Ramos (cell line): ENCODE data around the gene FNBP1.
"Not testable (repeated sequence)": the region's sequence is repeated elsewhere in the genome, so short reads cannot be mapped to it uniquely, and the experiment has no call there.

ENCODE experiments used
- in situ Hi-C: fragments of 300-500 bp; cut with MboI; formaldehyde crosslinking; loops from one replicate; pipeline ENCODE4 v1.14.3; 2022; ENCODE audit warnings: low sequenced_read_pairs; ENCODE audit not compliant: unreplicated experiment

The FNBP1 gene

DNA sequence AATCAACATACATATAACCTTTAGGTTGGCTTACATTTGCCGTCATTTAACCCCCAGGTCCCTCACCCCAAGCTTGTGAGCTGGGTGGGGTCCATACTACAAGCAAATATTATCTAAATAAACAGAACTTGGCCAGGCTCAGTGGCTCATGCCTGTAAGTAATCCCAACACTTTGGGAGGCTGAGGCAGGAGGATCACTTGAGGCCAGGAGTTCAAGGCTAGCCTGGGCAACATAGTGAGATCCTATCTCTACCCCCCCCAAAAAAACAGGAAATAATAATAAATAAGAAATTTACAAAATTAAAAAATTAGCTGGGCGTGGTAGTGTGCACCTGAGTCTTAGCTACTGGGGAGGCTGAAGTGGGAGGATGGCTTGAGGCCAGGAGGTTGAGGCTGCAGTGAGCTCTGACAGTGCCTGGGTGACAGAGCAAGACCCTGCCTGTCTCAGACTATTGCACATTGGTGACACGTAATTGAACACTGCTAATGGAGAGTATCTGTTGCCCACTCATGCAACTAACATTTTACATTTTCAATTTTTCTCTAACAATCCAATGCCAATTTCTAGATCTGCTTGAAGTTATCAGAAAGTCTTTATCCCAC, 18.9 kb downstream of the FNBP1 start:
- in situ Hi-C loops: no loop called here

DNA sequence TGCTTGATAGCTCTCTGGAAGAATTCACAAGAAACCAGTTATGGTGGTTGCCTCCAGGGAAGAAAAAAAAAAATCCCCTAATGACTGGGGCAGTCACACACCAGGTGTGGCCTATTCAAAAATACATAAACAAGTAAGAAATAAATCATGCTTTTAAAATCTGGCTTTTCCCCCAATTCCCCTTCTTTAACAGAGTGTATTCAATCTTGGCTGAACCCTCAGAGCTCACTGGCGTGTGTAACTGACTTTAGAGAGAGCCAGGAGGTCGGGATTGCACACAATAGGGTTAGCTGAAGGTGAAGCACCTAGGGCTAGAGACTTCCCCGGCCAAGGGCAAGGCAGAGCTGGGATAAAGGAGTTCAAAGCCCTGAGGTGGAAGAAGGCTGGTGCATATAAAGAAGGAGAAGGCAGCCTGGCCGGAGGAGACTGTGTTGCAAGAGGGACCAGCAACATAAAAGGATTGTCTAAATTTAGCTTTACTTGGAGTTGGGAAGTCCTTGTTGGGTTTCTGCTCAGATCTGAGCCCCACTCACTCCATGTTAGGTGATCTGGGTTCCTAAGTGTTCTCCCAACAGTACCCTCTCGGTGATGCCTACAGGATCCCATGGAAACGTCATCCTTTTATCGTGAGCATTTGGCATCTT, 19.7 kb downstream of the FNBP1 start:
- in situ Hi-C loops: no loop called here

DNA sequence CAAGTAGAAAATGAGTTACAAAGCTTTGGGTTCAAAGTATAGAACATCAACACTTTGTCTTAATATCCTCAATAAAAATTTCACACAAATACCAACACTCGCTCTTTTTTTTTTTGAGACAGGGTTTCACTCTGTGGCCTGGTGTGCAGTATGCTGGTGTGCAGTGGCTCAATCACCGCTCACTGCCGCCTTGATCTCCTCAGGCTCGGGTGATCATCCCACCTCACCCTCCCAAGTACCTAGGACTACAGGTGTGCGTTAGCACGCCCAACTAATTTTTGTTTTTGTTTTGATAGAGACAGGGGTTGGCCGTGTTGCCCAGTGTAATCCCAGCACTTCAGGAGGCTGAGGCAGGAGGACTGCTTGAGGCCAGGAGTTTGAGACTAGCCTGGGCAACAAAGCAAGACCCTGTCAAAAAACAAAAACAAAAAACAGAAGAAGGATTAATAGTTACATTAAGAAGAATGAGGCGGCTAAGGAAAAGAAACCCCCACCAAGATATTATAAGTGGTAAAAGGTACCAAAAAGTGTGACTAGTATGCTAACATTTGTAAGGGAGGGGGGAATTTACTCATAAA, 20.3 kb downstream of the FNBP1 start:
- in situ Hi-C loops: no loop called here

DNA sequence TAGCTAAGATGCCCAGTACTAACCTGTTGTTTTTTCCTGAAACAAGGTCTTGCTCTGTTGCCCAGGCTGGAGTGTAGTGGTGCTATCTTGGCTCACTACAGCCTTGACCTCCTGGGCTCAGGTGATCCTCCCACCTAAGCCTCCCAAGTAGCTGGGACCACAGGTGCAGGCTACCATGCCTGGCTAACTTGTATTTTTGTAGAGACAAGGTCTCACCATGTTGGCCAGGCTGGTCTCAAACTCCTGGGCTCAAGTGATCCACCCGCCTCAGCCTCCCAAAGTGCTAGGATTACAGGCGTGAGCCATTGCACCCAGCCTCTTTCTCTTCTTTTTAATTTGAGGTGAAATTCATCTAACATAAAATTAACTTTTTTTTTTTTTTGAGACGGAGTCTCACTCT, 21.1 kb downstream of the FNBP1 start:
- in situ Hi-C loops: not testable (repeated sequence)

DNA sequence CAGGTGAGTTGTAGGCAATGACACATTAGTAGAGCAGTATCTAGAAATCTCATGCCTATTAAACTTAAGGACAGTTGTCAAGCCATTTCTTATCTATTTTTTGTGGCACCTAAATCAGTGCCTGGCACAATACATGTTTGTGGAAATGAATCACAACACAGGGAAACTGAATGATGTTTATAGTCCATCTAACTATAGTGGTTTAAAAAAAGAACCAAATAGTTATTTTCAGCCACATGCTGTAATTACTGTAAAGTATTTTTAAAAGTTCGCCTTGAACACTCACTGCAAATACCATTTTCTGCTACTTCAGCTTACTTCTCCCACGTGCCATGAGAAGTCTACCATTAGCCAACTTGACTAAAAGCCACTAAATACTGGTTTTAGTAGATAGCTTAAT, 21.9 kb downstream of the FNBP1 start:
- in situ Hi-C loops: no loop called here

DNA sequence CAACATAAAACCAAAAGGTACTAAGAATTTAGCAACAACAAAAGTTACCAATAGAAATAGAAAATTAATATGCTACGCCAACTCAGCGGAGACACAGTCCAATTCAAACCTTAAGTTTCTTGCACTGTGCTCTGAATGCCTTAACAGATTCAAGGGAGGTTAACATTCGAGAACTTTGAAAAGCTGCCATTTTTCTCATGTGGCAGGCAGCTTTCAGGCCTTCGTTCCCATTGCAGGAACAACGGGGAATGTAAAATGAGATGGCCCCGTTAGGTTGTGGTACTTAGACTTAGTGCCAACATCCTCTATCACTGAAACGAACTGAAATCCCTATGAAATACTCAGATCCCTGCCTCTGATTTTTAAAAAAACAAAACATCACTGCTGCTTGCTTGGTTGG, 22.4 kb downstream of the FNBP1 start:
- in situ Hi-C loops: no loop called here

DNA sequence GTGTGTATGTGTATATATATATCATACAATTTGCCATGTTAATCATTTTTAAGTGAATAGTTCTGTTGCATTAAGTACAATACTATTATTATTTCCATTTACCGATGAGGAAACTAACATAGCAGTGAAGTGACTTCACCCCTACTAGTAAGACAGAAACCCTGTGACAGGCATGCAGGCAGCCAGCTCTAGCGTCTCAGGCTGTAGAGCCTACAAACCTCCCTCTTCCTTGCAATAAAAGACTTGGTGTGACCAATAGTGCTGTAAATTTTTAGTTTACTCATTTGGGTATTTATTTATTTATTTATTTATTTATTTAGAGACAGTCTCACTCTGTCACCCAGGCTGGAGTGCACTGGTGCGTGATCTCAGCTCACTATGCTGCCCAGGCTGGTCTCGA, 24.7 kb downstream of the FNBP1 start:
- in situ Hi-C loops: no loop called here

DNA sequence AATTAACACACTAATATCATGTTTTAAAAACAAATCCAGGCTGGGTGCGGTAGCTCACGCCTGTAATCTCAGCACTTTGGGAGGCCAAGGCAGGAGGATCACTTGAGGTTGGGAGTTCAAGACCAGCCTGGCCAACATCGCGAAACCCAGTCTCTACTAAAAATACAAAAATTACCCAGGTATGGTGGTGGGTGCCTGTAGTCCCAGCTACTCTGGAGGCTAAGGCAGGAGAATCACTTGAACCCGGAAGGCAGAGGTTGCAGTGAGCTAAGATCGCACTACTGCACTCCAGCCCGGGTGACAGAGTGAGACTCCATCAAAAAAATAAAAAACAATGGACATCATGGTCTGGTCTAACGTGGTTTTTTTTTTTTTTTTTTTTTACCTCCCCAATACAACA, 25.5 kb downstream of the FNBP1 start:
- in situ Hi-C loops: not testable (repeated sequence)

DNA sequence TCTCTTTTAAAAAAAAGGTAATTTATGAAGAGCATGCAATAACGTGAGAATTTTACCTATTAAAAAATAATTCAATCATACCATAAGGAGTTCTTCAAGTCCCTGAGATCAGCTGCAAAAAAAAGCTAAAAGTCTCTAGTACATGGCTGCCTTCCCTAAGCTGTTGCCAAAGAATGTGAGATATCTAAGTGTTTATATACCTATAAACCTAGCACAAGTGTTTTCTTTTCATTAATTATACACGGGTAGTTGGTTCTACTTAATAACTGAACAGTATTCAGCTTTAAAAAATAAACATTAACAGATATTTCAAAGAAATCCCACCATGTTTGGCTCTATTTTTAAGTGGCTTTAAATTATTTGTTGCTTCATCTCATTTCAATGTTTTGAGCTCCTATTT, 25.9 kb downstream of the FNBP1 start:
- in situ Hi-C loops: no loop called here

DNA sequence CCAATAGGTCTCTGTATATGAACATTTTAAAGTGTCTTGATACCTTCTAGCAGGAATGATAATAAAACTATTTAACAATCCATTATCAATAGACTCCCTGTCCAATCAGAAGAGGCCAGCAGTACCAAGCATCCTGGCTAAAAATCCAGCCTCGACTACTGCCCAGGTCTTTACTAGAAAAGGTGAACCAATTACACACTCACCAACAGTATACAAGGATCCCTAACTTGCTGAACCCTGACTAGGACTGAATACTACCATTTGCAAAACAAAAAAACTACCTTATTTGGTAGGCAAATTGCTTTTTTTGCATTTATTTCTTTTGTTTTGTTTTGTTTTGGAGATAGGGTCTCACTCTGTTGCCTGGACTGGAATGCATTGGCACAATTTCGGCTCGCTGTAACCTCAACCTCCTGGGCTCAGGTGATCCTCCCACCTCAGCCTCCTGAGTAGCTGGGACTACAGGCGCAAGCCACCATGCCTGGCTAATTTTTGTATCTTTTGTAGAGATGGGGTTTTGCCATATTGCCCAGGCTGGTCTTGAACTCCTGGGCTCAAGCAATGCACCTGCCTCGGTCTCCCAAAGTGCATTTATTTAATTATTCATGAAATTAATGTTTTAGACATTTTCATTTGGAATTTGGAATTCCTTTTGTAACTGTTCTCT, 27.5 kb downstream of the FNBP1 start:
- in situ Hi-C loops: no loop called here

DNA sequence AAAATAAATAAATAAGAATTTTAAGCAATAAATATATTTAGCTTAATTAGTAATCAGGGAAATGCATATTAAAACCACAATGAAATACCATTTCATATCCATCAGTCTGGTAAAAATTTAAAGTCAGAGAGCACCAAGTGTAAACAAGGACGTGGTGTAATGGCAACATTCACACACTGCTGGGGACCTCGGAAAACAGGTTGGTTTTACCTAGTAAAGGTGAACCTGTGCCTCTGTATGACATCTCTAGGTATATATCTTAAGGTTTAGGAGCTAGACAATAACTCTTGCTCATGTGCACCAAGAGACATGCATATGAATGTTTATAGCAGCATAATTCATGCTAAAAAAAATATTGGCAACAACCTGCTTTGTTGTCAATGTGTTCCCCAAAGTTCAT, 29.7 kb downstream of the FNBP1 start:
- in situ Hi-C loops: no loop called here

DNA sequence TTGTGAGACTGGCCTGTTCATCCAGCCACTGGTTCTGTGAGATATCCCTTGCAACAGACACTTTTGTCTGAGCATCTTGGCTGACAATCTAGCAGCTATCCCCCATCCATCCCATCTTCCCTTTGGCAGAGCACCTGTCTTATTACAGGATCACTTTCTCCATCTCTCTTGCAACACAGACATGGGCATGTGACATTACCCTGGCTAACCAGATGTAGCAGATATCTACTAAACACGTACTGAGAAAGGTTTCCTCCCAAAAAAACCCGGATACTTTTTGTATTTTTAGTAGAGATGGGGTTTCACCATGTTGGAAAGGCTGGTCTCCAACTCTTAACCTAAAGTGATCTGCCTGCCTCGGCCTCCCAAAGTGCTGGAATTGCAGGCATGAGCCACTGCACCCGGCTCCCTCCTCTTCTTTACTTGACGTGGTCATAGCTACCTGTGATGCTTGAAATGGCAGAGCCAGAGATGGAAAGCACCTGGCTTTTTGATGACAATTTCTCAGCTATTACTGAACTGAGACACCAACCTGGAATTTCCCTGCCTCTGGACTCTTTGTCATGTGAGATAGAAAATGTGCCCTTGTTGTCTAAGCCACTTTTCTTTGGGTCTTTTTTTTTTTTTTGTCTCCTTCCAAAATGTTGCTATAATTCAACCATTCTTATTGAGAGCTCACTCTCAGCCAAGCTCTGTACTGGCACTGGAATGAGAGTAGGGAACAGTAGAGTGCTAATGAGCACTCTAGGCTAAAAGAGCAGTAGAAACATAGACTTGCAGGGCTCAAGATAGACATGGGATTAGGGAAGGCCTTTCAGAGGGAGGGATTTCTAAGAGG, 32.6 kb downstream of the FNBP1 start:
- in situ Hi-C loops: no loop called here

DNA sequence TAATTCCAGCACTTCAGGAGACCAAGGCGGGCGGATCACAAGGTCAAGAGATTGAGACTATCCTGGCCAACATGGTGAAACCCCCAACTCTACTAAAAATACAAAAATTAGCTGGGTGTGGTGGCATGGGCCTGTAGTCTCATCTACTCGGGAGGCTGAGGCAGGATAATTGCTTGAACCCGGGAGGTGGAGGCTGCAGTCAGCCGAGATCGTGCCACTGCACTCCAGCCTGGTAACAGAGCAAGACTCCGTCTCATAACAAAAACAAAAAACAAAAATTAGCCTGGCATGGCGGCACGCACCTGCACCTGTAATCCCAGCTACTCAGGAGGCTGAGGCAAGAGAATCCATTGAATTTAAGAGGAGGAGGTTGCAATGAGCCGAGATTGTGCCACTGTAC, 33.4 kb downstream of the FNBP1 start:
- in situ Hi-C loops: not testable (repeated sequence)

DNA sequence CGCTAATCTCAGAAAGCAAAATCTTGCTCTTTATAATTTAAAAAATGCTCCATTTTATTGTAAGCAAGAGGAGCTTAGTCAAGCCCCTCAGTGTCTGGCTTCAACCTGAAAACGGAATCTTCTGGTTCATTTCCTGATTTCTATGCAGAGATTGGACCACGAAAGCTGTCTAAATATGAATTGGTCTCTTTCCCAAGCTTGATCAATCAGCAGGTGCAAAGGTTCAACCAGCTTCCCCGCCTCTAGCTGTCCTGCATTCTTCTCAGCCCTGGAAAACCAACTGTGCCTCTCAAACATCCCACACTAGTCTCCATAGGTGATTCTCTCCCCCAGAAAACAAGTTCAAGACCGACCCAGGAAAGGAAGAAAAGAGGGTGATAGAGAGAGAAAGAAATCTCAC, 34.5 kb downstream of the FNBP1 start:
- in situ Hi-C loops: no loop called here

DNA sequence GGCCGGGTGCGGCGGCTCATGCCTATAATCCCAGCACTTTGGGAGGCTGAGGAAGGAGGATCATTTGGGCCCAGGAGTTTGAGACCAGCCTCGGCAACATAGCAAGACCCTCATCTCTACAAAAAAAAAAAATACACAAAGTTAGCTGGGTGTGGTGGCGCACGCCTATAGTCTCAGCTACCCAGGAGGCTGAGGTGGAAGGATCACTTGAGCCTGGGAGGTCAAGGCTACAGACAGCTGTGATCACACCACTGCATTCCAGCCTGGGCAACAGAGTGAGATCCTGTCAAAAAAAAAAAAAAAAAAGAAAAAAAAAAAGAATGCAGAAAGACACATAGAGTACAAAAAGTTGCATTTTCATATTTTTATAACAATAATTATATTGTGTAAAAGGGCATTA, 36.0 kb downstream of the FNBP1 start:
- in situ Hi-C loops: not testable (repeated sequence)

DNA sequence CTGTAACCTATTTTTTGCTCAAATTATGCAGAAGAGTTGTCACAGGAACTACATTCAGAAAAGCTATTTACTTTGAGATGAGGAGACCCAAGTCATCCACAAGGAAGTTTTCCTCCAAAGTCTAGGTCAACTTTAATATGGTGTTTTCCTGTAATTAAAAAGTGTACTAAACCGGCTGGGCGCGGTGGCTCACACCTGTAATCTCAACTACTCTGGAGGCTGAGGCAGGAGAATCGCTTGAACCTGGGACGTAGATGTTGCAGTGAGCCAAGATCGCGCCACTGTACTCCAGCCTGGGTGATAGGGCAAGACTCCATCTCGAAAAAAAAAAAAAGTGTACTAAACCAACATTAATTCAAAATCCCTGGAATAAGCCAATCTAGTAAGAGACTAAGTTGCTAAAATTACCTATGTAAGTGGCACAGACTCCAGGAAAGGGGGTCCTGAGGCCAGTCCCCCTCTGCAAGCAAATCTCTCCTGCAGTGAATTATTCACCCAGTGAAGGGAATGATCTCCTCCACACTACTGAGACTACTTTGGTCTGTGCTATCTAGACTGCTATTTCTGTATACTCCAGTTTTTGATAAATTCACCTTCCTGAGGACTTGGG, 38.9 kb downstream of the FNBP1 start:
- in situ Hi-C loops: no loop called here

DNA sequence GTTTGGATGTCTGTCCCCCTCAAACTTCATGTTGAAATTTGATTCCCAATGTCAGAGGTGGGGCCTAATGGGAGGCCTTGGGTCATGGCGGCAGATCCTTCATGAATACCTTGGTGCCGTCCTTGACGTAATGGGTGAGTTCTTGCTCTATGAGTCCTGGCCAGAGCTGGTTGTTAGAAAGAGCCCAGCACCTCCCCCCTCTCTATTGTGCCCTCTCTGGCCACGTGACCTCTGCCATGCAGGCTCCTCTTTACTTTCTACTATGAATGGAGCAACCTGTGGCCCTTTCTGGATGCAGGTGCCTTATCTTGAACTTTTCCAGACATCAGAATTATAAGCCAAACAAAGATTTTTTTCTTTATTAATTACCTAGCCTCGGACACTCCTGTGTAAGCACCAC, 40.7 kb downstream of the FNBP1 start:
- in situ Hi-C loops: no loop called here

DNA sequence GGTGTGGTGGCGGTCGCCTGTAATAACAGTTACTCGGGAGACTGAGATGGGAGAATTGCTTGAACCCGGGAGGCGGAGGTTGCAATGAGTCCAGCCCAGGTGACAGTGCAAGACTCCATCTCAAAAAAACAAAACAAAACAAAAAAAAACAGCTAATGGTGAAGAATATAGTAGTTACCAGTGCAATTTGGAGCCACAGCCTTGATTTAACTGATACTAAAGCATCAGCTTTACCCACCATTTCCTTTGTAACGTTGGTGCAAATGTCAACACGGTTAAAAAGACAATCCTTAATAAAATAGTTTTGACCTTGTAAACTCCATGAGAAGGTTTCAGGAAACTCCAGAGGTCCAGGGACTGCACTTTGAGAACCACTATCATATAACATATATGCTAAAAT, 41.8 kb downstream of the FNBP1 start:
- in situ Hi-C loops: no loop called here

DNA sequence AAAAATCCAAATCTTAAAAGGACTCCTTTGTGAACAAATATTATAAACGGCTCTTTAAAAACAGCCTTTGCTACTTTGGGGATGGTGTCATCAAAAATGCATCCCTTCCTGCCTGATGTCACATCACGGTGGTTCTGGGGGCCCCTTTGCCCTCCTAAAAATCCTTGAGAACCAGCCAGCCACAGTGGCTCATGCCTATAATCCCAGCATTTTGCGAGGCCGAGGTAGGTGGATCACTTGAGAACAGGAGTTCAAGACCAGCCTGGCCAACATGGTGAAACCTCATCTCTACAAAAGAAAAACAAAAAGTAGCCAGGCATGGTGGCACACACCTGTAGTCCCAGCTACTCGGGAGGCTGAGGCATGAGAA, 43.9 kb downstream of the FNBP1 start:
- in situ Hi-C loops: no loop called here

DNA sequence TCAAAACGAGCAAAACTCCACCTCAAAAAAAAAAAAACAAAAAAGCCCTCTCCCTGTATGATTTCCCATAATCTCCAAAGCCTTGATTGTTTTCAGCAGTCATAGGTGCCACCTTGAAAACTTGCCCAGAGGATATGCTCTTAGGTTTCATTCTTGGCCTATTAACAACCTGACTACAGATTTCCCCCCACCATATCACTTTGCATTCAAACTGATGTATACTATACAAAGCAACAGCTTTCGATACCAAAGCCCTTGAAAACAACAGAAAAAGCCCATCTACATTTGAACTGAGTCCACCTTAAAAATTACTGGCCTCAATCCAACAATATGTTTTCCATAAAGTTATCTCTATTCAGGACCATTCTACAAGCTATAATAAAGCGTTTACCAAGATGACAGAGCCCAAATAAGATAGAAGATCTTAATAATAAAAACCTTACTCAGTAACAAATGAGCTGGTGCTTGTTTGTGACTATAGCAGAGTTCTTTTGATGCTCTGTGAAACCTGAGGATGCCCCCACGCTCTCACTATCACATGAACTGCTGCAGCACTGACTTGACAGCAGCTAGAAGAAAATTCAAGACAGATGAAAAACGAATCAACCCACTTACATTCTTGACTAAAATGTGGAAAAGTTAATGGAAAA, 44.4 kb downstream of the FNBP1 start:
- in situ Hi-C loops: no loop called here
